Measurements from ENCODE around the gene TXNDC12. TPM values are rescaled to one million over a fixed set of nuclear protein-coding genes. Genes with fewer than 3 reads are reported as not detected.

TXNDC12 gene
- total RNA-seq, 6 experiments from 2014 or later = 26.8 to 40.8 (median 32.0) TPM

- Histone ChIP-seq H3K4me1 (no peaks in the 10 kb centered on the region), H3K27ac (no peak within 1 kb of the TSS), H3K36me3 (no peaks in the 10 kb centered on the region), H3K9me3 (no peaks in the 10 kb centered on the region), H3K27me3 (no peaks in the 10 kb centered on the region), H3K4me3 (peak within 1 kb of the TSS; percentile 23 to 58 (median 54))
- WGBS (ENCODE audit: insufficient coverage, low coverage, low lambda C conversion rate, missing lambda C conversion rate) = 0% methylated on average over 2 of the region's 46 CpGs
- intact Hi-C loops (cut with DNase I) = loop anchor here in 1 of 2 donors (10.0 kb wide), 1 partner anchor 86 kb away; no protein-coding TSS in a partner anchor
- TF ChIP-seq POLR2A (IDR thresholded peaks at IDR 0.05) = peak; percentile 18
- TF ChIP-seq, protein P1, sequence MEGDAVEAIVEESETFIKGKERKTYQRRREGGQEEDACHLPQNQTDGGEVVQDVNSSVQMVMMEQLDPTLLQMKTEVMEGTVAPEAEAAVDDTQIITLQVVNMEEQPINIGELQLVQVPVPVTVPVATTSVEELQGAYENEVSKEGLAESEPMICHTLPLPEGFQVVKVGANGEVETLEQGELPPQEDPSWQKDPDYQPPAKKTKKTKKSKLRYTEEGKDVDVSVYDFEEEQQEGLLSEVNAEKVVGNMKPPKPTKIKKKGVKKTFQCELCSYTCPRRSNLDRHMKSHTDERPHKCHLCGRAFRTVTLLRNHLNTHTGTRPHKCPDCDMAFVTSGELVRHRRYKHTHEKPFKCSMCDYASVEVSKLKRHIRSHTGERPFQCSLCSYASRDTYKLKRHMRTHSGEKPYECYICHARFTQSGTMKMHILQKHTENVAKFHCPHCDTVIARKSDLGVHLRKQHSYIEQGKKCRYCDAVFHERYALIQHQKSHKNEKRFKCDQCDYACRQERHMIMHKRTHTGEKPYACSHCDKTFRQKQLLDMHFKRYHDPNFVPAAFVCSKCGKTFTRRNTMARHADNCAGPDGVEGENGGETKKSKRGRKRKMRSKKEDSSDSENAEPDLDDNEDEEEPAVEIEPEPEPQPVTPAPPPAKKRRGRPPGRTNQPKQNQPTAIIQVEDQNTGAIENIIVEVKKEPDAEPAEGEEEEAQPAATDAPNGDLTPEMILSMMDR (IDR thresholded peaks at IDR 0.05) = no peak
- peak; percentile 91 to 99 (median 92) for ATAC-seq
- DNase-seq = peak; percentile 55 to 81 (median 69)
These were observed 64.5 kb downstream of the TXNDC12 start, which contains the start of gene RAB3B for GRCh38 chr1:51990478-51990965. RAB3B (minus strand) TSS chr1:51990700; CDS start chr1:51977117, 13,583 bp downstream.

- Histone ChIP-seq H3K4me1 (no peaks in the 10 kb centered on the region), H3K27me3 (no peaks in the 10 kb centered on the region), H3K9me3 (no peaks in the 10 kb centered on the region), H3K36me3 (no peaks in the 10 kb centered on the region), H3K27ac (no peak overlapping the region), H3K4me3 (peak overlapping the region; percentile 23 to 58 (median 54))
- DNase-seq = peak in 1 of 3 donors; percentile 19
- WGBS (ENCODE audit: insufficient coverage, low coverage, low lambda C conversion rate, missing lambda C conversion rate) = 13% methylated on average over 41 of the region's 47 CpGs
- no peak for TF ChIP-seq POLR2A (IDR thresholded peaks at IDR 0.05)
- TF ChIP-seq, protein P1 (IDR thresholded peaks at IDR 0.05) = no peak
- ATAC-seq = no peak
- intact Hi-C loops (cut with DNase I) = loop anchor here in 1 of 2 donors (10.0 kb wide), 1 partner anchor 85 kb away; no protein-coding TSS in a partner anchor
These were observed 65.2 kb downstream of the TXNDC12 start for GRCh38 chr1:51989582-51990477.

DNA sequence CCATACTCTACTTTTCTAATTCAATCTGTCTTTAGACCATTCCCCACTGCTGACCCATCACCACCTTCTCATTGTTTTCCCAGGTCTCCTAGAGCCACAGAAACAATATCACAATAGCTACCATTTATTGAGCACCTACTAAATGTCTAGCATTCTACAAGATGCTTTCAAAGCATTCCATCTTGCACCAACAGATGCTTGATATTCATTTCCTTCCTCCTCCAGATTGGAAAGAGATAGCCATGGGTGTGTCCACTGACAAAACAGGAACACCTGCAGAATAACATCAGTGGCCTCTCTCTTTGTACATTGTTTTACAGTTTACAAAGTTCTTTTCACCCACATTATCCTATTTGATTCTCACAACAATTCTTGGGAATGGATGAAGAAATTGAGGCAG, 66.7 kb downstream of the TXNDC12 start:
- no peaks in the 10 kb centered on the region for H3K4me1 ChIP-seq
- no peaks in the 10 kb centered on the region for H3K36me3 ChIP-seq
- H3K27me3 ChIP-seq = no peaks in the 10 kb centered on the region
- TF ChIP-seq POLR2A (IDR thresholded peaks at IDR 0.05) = no peak
- TF ChIP-seq, protein P1 (IDR thresholded peaks at IDR 0.05) = no peak
- no peak for ATAC-seq
- no peak overlapping the region for H3K27ac ChIP-seq
- intact Hi-C loops (cut with DNase I) = no loop called here
- H3K4me3 ChIP-seq = no peak overlapping the region
- no peaks in the 10 kb centered on the region for H3K9me3 ChIP-seq
- no peak for DNase-seq

- no peak overlapping the region for H3K4me3 ChIP-seq
- no peaks in the 10 kb centered on the region for H3K4me1 ChIP-seq
- WGBS (ENCODE audit: insufficient coverage, low coverage, low lambda C conversion rate, missing lambda C conversion rate) = 90% methylated on average over 4 of the region's 4 CpGs
- intact Hi-C loops (cut with DNase I) = no loop called here
- DNase-seq (no peak), ATAC-seq (no peak)
- no peaks in the 10 kb centered on the region for H3K27me3 ChIP-seq
- H3K9me3 ChIP-seq = no peaks in the 10 kb centered on the region
- H3K36me3 ChIP-seq = no peaks in the 10 kb centered on the region
- no peak overlapping the region for H3K27ac ChIP-seq
- TF ChIP-seq, protein P1 (IDR thresholded peaks at IDR 0.05) = no peak
- TF ChIP-seq POLR2A (IDR thresholded peaks at IDR 0.05) = no peak
These were observed 68.3 kb downstream of the TXNDC12 start for GRCh38 chr1:51986718-51987117.

Measured in right lobe of liver (tissue), 6 donors.